Ovary (tissue), 9 donors: ENCODE data around the gene PLEKHM3. TPM values are rescaled to one million over a fixed set of nuclear protein-coding genes. Genes with fewer than 3 reads are reported as not detected.

Experiments used
- DNase-seq, 5 donors: peaks; one replicate each; pipeline ENCODE4 v3.0.0-alpha.2; 2019 to 2020
- H3K27ac ChIP-seq, 2 donors: fragments of 200-600 bp; one replicate each; pipeline versions ENCODE4 v1.5.1 to v1.8.0; 2019 to 2022
- H3K27me3 ChIP-seq: fragments of 200-600 bp; one replicate; pipeline ENCODE4 v1.8.0; 2022
- H3K36me3 ChIP-seq: fragments of 200-600 bp; sonication (generic); one replicate; pipeline ENCODE4 v1.5.1; 2019
- H3K4me1 ChIP-seq: one replicate; pipeline ENCODE4 v1.8.1; 2013; ENCODE audit warnings: mild to moderate bottlenecking, moderate library complexity; ENCODE audit not compliant: insufficient read depth
- H3K4me3 ChIP-seq: fragments of 200-600 bp; sonication (generic); one replicate; pipeline ENCODE4 v1.5.1; 2017
- H3K9me3 ChIP-seq, 2 donors: fragments of 200-600 bp in 1 of 2; sonication (generic) in 1 of 2; one replicate each; pipeline versions ENCODE4 v1.5.1 to v1.8.1; 2013 to 2019; ENCODE audit warnings: mild to moderate bottlenecking in 1 of 2, moderate library complexity in 1 of 2
- EP300 ChIP-seq: sonication (generic); formaldehyde crosslinking; IDR thresholded peaks from one replicate; pipeline ENCODE4 v1.6.1; 2017; ENCODE audit warnings: antibody characterized with exemption
- POLR2A ChIP-seq: fragments of 450-650 bp; IDR thresholded peaks from one replicate; pipeline ENCODE4 v1.6.1; 2017; ENCODE audit warnings: antibody characterized with exemption, mild to moderate bottlenecking, moderate library complexity
- WGBS, 3 donors: extraction: QIAGEN DNeasy Blood & Tissue Kit in 1 of 3; methylation state at CpG; one replicate each; pipeline versions ENCODE4 v1.1.5 to v1.1.7; 2013 to 2017; 5-methylcytosine and 5-hydroxymethylcytosine counted together
- intact Hi-C, 4 donors: fragments of 100-400 bp; cut with DNase I; formaldehyde crosslinking; loops; one replicate each; pipeline versions ENCODE4 v1.11.0 to v1.15.1; 2022 to 2023
- polyA plus RNA-seq, 2 donors: library from polyadenylated mRNA; stranded (reverse); fragments of 200-250 nt in 1 of 2; fragments of 350-450 nt in 1 of 2; fragmentation: Illumina TruSeq in 1 of 2; extraction: RNeasy Lipid Tissue Mini Kit (QIAGEN cat#74804) in 1 of 2; gene quantifications; one replicate each; pipeline ENCODE4 v1.2.3, GENCODE V29; 2013 to 2014
- total RNA-seq, 7 donors: library from RNA; depleted of rRNA in 2 of 7; stranded (reverse); fragments of >200 nt in 2 of 7; fragmentation: NEBNext Ultra II Directional in 3 of 7; extraction: Animal tissue kit (Norgen Biotek cat#: 25700) in 3 of 7; gene quantifications; one replicate each; pipeline versions ENCODE4 v1.1.0 to v1.2.4, GENCODE V29; 2016 to 2023
- TF ChIP-seq, protein P1 (sequence below), 3 donors: fragments of 450-650 bp in 2 of 3; fragments of 200-600 bp in 1 of 3; IDR thresholded peaks; one replicate each; pipeline versions ENCODE4 v1.5.1 to v1.8.0; 2016 to 2022; ENCODE audit warnings: antibody characterized with exemption in 3 of 3, mild to moderate bottlenecking in 1 of 3
- donor health status: DM: no; HTN: no; CAD: no; lungs with moderate emphysema.
- donor health status: DM: no; HTN: no; CAD: no.
- donor health status: Bipolar disorder and iron deficiency.
- donor health status: DM: yes; HTN: yes; CAD: no.
- donor health status: DM: no; HTN: no; CAD: no.
- donor health status: DM: yes; HTN: yes; CAD: no.

The PLEKHM3 gene
- total and polyA plus RNA-seq, 9 donors, result 6.5 to 26.1 (median 14.3) TPM

DNA sequence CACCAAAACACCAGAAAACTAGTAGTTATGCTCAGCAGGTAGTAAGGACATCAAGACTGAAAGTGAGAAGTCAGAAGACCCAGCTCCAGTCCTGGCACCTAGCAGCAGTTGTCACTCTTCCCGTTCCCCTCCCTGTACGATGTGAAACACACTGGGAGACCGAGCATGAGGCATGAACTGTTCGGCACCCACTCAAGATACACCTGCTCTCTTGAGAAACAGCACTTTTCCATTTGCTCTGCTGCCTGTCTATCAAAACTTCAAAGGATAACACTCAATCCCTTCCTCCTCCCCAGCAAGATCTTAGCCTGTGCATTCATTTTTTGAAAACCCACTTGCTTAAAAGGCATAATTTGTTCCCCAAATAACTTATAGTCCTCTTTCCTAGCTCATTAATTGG is 123.9 kb downstream of the PLEKHM3 start:
- peaks cover 8% of the 10 kb centered on the region for H3K4me1 ChIP-seq
- H3K9me3 ChIP-seq, result no peaks in the 10 kb centered on the region
- intact Hi-C loops, result loop anchor here in 1 of 4 donors (10.0 kb wide), 1 partner anchor 1197 kb away; no protein-coding TSS in a partner anchor
- TF ChIP-seq POLR2A, result no peak
- TF ChIP-seq, protein P1, sequence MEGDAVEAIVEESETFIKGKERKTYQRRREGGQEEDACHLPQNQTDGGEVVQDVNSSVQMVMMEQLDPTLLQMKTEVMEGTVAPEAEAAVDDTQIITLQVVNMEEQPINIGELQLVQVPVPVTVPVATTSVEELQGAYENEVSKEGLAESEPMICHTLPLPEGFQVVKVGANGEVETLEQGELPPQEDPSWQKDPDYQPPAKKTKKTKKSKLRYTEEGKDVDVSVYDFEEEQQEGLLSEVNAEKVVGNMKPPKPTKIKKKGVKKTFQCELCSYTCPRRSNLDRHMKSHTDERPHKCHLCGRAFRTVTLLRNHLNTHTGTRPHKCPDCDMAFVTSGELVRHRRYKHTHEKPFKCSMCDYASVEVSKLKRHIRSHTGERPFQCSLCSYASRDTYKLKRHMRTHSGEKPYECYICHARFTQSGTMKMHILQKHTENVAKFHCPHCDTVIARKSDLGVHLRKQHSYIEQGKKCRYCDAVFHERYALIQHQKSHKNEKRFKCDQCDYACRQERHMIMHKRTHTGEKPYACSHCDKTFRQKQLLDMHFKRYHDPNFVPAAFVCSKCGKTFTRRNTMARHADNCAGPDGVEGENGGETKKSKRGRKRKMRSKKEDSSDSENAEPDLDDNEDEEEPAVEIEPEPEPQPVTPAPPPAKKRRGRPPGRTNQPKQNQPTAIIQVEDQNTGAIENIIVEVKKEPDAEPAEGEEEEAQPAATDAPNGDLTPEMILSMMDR (IDR thresholded peaks at IDR 0.05), result no peak
- no peak for TF ChIP-seq EP300
- 98 to 100% (median 99%) methylated on average over 4 of the region's 4 CpGs for WGBS, 3 donors
- DNase-seq, result no peak
- no peaks in the 10 kb centered on the region for H3K36me3 ChIP-seq
- no peak overlapping the region for H3K27ac ChIP-seq
- H3K4me3 ChIP-seq, result no peak overlapping the region
- no peaks in the 10 kb centered on the region for H3K27me3 ChIP-seq

DNA sequence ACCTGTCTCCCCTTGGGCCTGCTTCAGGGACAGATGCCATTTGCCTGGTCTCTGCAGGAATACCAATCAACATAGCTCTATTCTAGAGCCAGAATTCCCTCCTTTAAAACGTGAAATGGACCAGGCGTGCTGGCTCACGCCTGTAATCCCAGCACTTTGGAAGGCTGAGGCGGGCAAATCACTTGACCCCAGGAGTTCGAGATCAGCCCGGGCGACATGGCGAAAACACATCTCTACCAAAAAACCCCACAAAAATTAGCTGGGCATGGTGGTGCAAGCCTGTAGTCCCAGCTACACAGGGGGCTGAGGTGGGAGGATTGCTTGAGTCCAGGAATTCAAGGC is 127.0 kb downstream of the PLEKHM3 start:
- WGBS, 3 donors, result 39 to 60% (median 44%) methylated on average over 8 of the region's 8 CpGs
- TF ChIP-seq, protein P1 (IDR thresholded peaks at IDR 0.05), result no peak
- TF ChIP-seq POLR2A, result no peak
- DNase-seq, result no peak
- Histone ChIP-seq H3K4me3 (no peak overlapping the region), H3K27me3 (no peaks in the 10 kb centered on the region), H3K4me1 (peaks cover 9% of the 10 kb centered on the region), H3K9me3 (no peaks in the 10 kb centered on the region), H3K27ac (no peak overlapping the region), H3K36me3 (no peaks in the 10 kb centered on the region)
- intact Hi-C loops, result no loop called here

DNA sequence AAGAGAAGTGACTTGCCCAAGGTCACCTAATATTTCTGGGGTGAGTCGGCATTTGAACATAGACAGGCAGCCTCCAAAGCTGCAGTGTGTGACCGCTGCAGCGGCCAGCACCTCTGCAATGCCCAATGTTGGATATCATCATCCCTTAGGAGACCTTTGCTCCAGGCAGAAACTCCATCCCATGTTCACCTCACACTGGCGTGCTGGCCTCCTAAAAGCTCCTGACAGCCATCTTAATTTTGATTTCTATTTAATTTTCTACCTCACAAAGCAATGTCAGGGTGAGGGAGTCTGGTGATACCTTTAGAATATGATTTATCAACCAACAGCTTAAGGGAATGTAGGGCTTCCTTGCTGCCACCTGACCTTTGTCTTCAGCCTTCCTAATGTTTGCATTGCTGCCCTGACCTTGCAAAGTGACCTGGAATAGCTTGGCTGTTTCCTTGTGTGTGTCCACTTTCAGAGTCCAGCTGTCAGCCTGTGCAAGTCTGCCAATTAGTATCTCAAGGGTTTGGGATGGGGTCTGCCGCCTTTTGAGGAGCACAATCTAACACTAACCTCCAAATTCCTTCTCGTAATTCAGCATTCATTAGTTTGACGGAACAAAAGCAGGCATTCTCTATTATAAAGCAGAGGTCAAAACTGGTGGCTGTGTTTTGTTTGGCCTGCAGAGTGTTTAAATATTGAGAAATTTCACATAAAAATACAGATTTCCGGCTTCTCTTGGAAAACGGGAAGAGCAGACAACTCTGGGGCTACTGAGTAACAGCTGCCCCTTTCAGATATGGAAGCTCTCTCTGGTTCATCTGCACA is 127.6 kb downstream of the PLEKHM3 start:
- 44 to 59% (median 46%) methylated on average over 9 of the region's 9 CpGs for WGBS, 3 donors
- no peaks in the 10 kb centered on the region for H3K27me3 ChIP-seq
- no peaks in the 10 kb centered on the region for H3K9me3 ChIP-seq
- DNase-seq, result no peak
- H3K4me3 ChIP-seq, result no peak overlapping the region
- no peaks in the 10 kb centered on the region for H3K36me3 ChIP-seq
- intact Hi-C loops, result no loop called here
- no peak for TF ChIP-seq EP300
- TF ChIP-seq, protein P1 (IDR thresholded peaks at IDR 0.05), result no peak
- no peak for TF ChIP-seq POLR2A
- no peak overlapping the region for H3K27ac ChIP-seq
- peaks cover 8% of the 10 kb centered on the region for H3K4me1 ChIP-seq

DNA sequence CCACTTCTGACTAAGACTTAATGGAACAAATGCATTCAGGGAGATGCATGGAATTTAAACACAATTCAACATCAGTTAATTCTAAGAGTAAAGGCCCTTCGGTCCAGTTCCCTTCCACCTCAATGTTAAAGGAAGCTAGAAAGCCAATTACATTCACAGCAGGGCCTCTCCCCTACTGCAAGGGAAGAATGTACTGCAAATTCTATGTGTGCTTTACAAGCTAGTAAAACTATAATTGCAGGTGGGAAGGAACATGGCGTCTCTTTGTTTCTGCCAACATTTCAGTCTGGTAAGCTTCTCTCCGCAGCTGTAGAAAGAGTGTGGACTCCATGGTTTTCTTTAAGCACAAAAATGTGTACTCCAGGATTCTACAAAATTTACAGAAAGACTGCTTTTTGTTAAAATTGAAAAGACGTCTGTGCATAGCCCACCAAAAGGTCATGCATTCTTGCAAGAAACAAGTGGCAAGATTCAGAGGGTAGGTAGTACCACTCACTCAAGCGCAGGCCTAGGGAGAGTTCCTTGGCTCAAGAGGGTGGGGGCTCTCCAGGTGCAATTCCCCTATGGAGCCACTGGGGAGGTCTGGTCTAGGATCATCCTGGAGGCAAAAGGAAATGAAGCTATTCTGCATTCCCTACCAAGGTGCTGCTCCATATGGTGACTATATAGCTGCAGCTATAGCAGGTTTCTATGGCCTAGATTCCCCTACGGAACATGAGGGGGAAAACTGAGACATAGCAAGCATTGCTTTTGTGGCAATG is 128.6 kb downstream of the PLEKHM3 start:
- DNase-seq, result no peak
- Histone ChIP-seq H3K36me3 (no peaks in the 10 kb centered on the region), H3K9me3 (no peaks in the 10 kb centered on the region), H3K27me3 (no peaks in the 10 kb centered on the region), H3K27ac (no peak overlapping the region), H3K4me1 (peaks cover 5% of the 10 kb centered on the region), H3K4me3 (no peak overlapping the region)
- WGBS, 3 donors, result 96 to 98% (median 97%) methylated on average over 6 of the region's 6 CpGs
- TF ChIP-seq, protein P1 (IDR thresholded peaks at IDR 0.05), result no peak
- TF ChIP-seq EP300 (no peak), POLR2A (no peak)
- intact Hi-C loops, result no loop called here
